Endometrial microvascular endothelial cells (primary cell): ENCODE measurements around the gene PACRG. TPM values are rescaled to one million over a fixed set of nuclear protein-coding genes. Genes with fewer than 3 reads are reported as not detected.
"Not testable (repeated sequence)": the region's sequence is repeated elsewhere in the genome, so short reads cannot be mapped to it uniquely, and the experiment has no call there.

Source experiments
- in situ Hi-C: cut with HindIII; loops from 2 replicates; pipeline ENCODE4 v1.10.0; 2017; ENCODE audit warnings: low sequenced_read_pairs, low pct_unique_long_range_greater_than_20kb; ENCODE audit errors: inconsistent ontology term
- total RNA-seq: library from RNA; depleted of rRNA; stranded (reverse); fragments of >200 nt; gene quantifications from one replicate; pipeline ENCODE4 v1.2.3, GENCODE V29; 2015; ENCODE audit errors: inconsistent ontology term

Gene PACRG
- total RNA-seq, 1 donor from 2014 or later = not detected

DNA sequence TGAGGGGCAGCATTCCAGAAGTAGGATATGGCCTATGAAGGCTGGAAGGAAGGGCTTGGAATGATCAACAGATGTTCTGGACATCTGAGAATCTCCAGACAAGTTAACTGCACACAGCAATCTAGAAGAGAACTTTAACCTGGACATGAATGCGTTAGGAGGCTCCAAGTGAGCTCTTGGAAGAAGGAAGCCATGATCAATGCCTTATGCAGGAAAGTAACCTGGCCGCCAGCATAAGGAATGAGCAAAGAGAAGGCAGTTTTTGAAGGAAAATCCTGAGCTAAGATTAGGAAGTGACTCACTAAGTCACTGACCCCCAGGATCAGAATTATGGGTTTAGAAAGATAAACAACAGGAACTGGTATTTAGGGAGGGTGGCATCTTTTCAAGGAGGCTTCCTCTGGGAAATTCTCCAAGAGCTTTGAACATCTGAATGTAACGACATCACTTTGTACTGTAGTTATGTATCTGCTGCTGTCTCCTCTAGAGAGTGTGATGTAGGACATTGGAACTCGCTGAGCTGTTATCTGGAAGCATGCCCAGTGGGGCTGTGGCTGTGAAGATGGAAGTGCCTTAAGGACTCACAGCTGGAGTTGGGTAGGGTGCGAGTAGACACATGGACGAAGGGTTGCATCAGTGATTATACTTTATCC, 236.8 kb downstream of the PACRG start:
- in situ Hi-C loops = no loop called here

DNA sequence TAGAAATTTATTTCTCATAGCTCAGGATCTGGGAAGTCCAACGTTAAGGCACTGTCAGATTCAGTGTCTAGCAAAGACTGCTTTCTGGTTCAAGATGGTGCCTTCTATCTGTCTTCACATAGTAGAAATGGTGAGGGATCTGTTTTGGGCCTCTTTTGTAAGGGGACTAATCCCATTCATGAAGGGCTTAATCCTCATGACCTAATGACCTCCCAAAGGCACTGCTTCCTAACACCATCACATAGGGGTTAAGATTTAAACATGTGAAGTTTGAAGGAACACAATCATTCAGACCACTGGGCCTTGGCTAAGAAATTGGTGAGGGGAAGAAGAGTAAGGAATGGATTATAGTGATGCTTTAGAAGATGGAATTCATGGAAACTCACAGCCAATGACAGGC, 237.6 kb downstream of the PACRG start:
- in situ Hi-C loops = no loop called here

DNA sequence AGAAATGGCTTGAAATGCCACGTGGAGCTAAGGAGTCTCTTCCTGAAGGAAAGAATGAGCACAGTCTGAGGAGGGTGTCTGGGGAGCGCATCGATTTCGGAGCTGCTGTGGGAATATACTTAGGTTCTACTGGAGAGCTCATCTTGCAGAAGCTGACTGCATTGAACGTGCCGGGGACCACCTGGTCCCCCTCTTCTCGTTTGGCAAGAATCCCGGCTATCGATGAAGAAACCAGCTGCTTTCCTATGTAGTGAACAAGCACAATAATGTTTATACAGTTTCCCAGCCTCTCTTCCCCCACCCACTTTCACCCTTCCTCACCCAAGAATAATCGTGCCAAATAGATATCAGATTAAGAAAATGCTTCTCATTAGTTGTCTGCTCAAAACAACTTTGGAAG, 242.5 kb downstream of the PACRG start:
- in situ Hi-C loops = no loop called here

DNA sequence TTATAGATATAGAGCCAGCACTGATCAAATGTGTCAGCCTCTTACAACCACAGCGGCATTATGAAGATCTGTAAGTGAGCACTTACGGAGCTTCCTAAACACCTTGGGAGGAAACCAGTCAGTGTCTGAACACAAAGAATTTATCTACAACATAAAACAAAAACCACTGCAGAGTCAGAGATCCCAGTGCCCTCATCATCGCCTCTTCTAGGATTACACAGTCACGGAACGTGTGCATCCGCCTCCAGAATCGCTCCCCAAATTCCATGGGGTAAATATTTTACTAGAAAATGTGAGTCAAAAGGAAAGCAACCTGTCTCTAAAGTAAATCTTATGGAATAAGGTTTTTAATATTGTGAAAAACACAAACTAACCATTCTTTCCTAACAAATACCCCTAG, 243.6 kb downstream of the PACRG start:
- in situ Hi-C loops = no loop called here

DNA sequence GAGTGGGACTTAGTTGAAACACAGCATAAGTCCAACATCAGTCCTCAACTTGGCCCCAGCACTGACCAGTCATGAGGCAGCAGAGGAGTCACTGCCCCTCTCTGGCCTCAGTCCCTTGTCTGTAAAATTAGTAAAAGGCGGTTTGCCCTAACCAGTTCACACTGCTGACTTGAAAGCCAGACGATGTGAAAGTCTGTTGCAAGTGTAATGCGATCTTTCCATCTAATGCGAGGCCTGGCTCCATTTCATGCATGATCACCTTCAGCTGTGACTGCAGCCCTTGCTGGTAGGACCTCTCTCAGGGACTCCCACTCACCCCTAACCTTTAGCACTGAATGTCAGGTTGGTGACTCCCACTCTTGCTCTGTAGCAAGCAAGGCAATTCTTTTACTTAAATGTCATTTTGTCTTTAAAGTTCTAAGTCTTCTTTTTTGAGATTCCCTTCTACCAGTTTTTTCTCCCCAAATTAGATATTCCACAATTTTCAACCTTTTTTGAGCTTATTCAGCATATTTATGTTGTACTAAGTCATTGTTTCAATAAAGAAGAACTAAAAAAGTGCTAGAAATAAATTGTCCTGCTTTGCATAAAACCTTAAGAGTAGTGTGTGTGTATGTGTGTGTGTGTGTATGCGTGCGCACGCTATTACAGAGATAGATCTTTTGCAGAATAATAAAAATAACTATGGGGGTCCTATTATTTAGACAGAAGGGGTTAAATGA, 245.5 kb downstream of the PACRG start:
- in situ Hi-C loops = no loop called here

DNA sequence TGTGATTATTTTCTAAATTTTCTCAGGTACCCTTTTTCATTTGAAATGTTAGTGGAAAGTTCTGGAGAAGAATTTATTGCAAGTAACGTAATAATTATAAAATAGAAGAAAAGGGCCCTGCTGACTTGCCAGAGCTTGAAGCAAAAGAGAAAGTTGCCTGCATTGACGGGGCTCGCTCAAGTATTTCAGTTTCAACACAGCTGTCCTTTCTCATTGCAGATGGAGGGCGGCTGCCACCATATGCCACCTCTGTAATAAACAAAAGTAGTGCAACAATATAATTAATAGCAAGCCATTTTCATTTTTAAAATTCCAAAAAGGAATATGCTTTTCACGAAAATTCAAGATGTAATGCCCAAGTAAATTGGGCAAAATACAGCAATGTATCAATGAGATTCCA, 246.2 kb downstream of the PACRG start:
- in situ Hi-C loops = no loop called here

DNA sequence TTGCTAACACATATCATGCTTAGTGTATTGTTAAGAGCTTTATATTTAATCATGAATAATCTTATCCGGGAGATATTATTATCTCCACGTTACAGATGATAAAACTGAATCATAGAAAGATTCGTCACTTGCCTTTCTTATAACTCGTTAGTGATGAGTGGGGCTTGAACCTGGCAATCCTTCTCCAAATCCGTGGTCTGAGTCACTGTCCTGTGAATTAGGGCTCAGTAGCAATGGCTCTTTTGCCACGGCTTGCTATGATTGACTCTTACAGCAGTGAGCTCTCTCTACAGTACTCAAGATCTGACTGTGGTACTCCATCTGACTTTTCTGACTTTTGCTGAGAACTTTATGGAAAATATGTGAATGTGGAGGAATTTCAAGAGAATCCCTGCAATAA, 246.9 kb downstream of the PACRG start:
- in situ Hi-C loops = no loop called here

DNA sequence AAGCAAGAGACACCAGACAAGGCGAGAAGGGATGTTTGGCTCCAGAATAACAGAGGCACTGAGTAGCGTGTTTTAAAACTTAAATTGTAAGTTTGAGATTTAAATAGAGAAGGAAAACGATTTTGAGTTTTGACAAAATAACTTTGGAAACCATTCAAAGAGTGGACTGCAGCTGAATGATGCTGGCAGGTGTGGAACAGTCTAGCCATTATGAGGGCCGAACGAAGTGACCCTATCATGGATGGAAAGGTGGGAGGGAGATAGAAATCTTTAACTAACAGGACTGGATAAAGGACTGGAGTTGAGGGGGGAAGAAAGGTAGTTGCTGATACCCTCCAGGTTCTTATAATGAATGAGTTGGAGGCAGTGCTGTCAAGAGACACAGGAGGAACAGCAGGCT, 248.4 kb downstream of the PACRG start:
- in situ Hi-C loops = no loop called here

DNA sequence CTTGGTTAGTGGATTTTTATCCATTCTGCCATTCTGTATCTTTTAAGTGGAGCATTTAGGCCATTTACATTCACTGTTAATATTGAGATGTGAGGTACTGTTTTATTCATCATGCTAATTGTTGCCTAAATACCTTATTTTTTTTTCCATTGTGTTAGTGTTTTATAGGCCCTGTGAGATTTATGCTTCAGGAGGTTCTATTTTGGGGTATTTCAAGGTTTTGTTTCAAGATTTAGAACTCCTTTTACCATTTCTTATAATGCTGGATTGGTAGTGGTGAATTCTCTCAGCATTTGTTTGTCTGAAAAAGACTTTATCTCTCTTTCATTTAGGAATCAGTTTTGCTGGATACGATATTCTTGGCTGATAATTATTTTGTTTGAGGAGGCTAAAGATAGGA, 255.5 kb downstream of the PACRG start:
- in situ Hi-C loops = not testable (repeated sequence)

DNA sequence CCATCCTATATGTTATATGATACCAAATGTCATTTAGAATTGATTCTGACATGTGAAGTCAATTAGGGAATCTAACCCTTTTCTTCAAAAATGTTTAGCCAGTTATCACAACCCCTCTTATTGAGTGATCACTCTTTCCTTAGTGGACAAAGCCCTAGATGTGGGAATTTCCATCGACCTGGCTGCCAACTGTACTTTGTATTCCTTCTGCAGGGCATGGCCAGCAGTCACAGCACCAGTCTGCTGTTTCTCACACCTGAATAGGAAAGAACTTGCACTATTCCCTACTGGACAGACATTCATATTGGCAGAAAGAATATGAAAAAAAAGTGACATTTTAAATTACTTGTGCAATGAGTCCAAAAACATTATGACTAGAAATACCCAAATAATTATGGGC, 271.0 kb downstream of the PACRG start:
- in situ Hi-C loops = no loop called here

DNA sequence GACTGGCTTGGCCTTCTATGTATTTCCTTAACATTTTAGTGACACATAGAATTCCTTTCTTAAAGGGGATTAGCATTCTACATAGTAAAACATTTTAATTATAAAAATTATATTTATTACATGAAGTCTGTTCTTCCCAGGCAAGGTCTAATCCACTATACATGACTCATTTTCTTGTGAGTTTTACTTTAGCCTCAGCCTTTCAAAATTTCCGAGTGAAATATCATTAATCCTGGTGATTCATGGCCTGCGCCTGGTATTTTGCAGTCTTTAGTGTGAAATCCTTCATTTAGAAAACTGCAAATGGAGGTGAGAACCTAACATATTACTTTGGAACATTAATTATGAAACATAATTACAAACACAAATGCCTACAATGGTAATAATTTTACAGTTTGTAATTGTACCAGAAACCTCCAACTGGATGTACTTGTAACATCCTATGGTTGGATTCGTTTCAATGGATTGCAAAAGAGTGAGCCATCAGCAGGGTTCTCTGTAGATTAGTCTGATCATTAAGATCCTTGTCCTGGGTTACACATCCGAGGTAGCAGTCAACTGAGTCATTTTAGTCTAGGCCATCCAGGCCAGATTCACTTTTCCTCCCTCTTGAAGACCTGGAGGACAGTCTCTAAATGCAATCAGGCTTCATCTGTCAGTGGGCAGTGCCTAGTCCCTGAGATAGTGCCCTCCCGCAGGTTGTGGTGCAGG, 272.0 kb downstream of the PACRG start:
- in situ Hi-C loops = no loop called here

DNA sequence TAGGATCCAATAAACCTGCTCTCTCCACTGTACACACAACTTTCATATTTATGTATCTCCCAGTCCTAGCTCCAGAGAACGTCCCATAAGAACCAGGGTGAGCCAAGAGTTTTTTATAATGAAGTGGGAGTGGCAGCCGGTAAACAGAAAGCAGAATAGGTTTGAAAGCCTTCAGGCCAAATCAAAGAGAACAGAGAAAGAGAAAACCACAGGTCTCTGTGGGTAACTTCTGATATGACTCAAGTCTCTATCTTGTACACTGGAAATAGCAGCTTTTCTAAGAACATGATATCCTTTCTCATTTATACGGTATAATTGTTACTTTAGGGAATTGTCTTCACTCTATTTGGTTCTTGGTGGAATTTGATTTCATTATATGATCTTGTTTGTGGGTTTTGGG, 273.6 kb downstream of the PACRG start:
- in situ Hi-C loops = no loop called here

DNA sequence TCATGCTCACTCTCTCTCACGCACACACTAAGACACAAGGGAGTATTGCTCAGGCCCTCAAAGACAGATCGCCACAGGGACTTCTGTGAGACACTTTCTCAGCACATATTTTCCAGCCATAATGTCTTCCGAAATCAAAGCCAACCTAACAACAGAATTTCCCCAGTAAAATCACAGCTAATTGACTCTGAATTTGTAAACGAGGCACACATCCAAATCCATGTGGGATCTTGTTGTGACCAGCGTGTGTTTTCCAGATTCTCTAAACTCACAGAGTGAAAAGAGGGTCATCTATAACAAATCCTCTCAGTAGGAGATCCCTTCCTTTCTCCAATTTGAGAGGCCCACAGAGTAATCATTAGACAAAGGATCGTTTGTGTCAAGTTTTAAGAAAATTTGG, 280.4 kb downstream of the PACRG start:
- in situ Hi-C loops = no loop called here

DNA sequence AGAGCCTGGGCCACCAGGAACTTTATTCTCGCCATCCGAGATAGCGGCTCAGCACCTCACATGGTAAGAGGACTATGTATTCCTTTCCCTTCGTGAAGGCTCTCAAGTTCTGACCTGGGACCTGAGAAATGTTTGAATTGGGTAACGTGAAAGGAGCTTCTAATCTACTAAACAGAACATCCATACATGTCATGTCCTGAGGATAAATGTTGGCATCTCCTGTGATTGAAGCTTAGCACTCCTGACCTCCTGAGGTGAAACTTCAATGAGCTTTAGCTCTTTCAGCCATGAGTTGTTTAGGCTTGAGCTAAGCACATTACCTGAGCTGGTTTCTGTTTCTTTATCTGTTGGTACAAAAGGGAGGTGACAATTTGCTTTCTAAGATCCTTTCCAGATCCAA, 280.9 kb downstream of the PACRG start:
- in situ Hi-C loops = no loop called here

DNA sequence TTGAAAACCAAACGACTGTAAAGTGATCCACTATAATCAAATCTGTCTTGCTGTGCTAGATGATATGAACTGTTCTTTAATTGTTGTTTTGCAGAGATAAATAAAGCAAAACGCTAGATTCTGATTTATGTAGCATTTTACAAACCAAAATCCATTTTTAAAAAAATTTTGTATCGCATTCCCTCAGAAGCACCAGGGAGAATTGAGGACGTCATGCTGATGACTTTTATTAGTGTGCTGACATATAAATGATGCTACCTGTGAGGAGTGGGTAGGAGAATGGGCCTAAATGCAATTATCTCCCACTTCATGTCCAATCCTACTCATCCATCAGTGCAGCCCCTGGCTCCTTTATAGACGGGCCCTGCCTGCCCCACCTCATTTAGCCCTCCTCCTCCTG, 282.4 kb downstream of the PACRG start:
- in situ Hi-C loops = no loop called here

DNA sequence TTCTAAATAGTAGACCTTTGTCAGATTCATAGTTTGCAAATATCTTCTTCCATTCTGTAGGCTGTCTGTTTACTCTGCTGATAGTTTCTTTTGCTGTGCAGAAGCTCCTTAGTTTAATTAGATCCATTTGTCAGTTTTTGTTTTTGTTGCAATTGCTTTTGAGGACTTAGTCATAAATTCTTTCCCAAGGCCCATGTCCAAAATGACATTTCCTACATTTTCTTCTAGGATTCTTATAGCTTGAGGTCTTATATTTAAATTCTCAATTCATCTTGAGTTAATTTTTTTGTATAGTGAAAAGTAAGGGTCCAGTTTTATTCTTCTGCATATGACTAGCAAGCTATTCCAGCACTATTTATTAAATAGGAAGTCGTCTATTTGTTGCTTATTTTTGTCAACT, 287.0 kb downstream of the PACRG start:
- in situ Hi-C loops = no loop called here

DNA sequence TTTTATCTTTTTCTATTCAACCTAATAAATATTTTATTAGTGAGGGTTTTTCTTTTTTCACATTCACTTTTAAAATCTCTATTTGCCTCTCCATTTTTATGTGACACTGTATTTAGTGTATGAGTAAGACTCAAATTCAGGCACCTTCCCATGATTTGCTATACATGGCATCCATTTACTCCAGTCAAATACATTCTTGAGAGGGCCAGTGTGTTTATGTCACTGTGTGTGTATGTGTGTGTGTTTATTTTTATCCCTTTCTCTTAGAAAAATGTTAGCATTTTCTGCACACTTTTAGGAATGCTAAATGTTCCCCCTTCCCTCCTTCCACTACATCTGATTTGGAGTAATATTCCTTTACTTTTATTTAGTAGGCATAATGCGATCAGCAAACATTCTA, 290.0 kb downstream of the PACRG start:
- in situ Hi-C loops = no loop called here

DNA sequence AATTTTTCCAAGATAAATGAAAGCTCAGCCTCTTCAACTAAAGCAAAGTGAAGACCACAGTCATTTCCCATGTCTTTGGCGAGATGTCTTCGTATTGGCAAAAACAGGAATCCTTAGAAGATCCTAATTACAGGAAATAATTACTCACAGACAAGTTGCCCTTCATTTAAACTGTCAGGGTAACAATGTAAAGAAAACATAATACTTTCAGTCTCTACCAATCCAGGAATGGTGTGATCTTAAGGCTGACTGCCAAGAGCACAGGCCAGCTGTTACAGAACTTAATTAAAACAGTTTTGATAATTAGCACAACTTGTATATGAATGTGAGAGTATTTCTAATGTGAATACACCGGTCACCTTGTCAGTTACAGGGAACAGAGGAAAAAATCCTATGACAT, 292.2 kb downstream of the PACRG start:
- in situ Hi-C loops = no loop called here

DNA sequence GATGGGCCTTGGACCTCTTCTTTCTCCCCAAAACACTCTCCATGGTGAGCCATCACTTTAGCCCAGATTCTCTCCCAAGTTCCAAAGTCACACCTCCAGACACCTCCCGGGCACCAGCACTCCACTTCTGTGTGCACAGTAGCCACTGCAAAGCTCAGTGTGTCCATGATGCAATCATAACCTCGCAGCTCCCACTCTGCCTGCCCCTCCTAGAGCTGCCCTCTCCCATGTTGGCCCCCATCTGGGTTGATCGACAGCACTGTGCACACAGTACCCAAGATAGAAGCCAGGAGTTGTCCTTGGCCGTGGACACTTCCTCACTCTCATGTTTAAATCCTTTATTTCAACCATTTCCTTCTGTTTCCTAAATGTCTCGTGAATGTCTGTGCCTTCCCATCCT, 293.3 kb downstream of the PACRG start:
- in situ Hi-C loops = no loop called here

DNA sequence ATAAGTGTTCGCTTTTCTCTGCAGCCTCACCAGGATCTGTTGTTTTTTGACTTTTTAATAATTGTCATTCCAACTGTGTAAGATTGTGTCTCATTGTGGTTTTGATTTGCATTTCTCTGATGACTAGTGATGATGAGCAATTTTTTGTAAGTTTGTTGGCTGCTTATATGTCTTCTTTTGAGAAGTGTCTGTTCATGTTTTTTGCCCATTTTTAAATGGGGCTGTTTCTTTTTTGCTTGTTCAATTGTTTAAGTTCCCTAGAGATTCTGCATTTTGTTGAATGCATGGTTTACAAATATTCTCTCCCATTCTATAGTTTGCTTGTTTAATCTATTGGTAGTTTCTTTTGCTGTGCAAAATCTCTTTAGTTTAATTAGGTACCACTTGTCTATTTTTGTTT, 295.9 kb downstream of the PACRG start:
- in situ Hi-C loops = no loop called here
